Skeletal muscle satellite cell (primary cell): Measurements from ENCODE around the gene HMCN1.

Experiments used
- H3K27me3 ChIP-seq: 2 replicates; pipeline ENCODE4 v1.7.0; 2013; ENCODE audit warnings: low read length; ENCODE audit not compliant: control insufficient read depth, insufficient read depth
- H3K36me3 ChIP-seq: 2 replicates; pipeline ENCODE4 v1.7.0; 2013; ENCODE audit warnings: mild to moderate bottlenecking, control low read depth, low read length; ENCODE audit not compliant: insufficient read depth
- H3K4me1 ChIP-seq: 2 replicates; pipeline ENCODE4 v1.7.0; 2013; ENCODE audit warnings: low read length; ENCODE audit not compliant: control insufficient read depth, insufficient read depth
- H3K4me2 ChIP-seq: 2 replicates; pipeline ENCODE4 v1.7.0; 2013; ENCODE audit warnings: mild to moderate bottlenecking, low read length
- H3K4me3 ChIP-seq: 2 replicates; pipeline ENCODE4 v1.7.0; 2013; ENCODE audit warnings: low read length
- H3K9ac ChIP-seq: 2 replicates; pipeline ENCODE4 v1.7.0; 2013; ENCODE audit warnings: mild to moderate bottlenecking, low read depth, low read length, moderate library complexity
- H3K9me3 ChIP-seq: replicated peaks from 2 replicates; pipeline ENCODE4 v1.7.0; 2013; ENCODE audit warnings: mild to moderate bottlenecking, control low read depth, low read length

The HMCN1 gene

DNA sequence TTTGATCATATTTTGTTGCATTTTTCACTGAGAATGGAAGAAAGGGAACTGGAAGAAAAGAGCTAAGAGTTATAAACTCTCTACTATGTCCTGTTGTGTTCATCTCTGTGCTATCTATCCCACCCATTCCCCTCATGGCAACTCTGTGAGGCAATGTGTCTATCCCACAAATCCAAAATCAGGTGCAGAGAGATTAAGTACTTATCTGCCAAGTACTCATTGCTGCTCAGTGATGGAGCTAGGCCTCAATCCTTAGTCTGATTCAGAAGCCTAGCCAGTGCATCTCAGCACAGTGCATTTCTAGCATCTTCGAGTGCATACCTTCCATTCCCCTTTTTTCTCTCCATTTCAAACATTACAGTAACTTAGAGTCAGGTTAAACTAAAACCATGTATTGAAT, 370.3 kb downstream of the HMCN1 start:
- Histone ChIP-seq H3K27me3 (no peaks in the 10 kb centered on the region), H3K9me3 (no peaks in the 10 kb centered on the region), H3K36me3 (no peaks in the 10 kb centered on the region), H3K9ac (no peak overlapping the region), H3K4me2 (no peak overlapping the region), H3K4me1 (peaks cover 16% of the 10 kb centered on the region), H3K4me3 (no peak overlapping the region)

- Histone ChIP-seq H3K9me3 (no peaks in the 10 kb centered on the region), H3K9ac (no peak overlapping the region), H3K27me3 (no peaks in the 10 kb centered on the region), H3K4me1 (no peaks in the 10 kb centered on the region), H3K4me2 (no peak overlapping the region), H3K36me3 (no peaks in the 10 kb centered on the region), H3K4me3 (no peak overlapping the region)
These were observed 378.1 kb downstream of the HMCN1 start for GRCh38 chr1:186112280-186112679.

DNA sequence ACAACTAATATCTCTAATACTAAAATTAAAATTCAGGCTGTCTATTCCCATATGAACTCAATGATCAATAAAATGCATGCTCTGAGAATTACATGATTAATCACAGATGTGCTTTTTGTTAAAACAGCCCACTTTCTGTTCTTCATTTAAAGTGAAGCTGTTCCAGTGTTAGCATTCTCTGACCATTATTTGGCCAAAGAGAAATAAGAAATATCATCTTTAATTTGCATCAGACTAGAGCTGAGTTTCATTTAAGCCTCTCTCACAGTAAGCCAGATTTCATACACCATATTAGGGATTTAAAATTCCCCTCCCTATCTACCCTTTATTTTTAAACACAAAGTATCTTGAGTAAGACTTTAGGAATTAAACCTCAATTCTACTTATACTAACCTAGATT, 379.3 kb downstream of the HMCN1 start:
- Histone ChIP-seq H3K27me3 (no peaks in the 10 kb centered on the region), H3K4me3 (no peak overlapping the region), H3K4me1 (no peaks in the 10 kb centered on the region), H3K4me2 (no peak overlapping the region), H3K36me3 (no peaks in the 10 kb centered on the region), H3K9ac (no peak overlapping the region), H3K9me3 (no peaks in the 10 kb centered on the region)

DNA sequence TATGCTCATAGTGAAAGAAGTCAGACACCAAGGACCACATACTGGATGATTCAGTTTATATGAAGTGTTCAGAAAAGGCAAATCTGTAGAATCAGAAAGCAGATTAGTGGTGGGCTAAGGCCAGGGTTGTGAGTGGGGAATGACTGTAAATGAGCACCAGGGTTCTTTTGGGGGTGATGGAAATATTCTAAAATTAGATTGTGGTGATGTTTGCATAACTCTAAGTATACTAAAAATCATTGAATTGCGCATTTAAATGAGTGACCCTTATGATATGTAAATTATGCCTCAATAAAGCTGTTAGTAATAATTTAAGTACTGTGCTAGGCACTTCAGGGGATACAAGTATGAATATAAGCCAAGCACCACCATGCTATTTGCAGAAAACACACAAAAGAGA, 384.5 kb downstream of the HMCN1 start:
- no peak overlapping the region for H3K4me2 ChIP-seq
- H3K9me3 ChIP-seq, result no peaks in the 10 kb centered on the region
- H3K27me3 ChIP-seq, result no peaks in the 10 kb centered on the region
- H3K9ac ChIP-seq, result no peak overlapping the region
- H3K36me3 ChIP-seq, result no peaks in the 10 kb centered on the region
- peaks cover 7% of the 10 kb centered on the region for H3K4me1 ChIP-seq
- no peak overlapping the region for H3K4me3 ChIP-seq

GRCh38 chr1:186122837-186123236, 388.6 kb downstream of the HMCN1 start:
- H3K36me3 ChIP-seq, result no peaks in the 10 kb centered on the region
- no peak overlapping the region for H3K9ac ChIP-seq
- H3K27me3 ChIP-seq, result no peaks in the 10 kb centered on the region
- H3K9me3 ChIP-seq, result no peaks in the 10 kb centered on the region
- H3K4me3 ChIP-seq, result no peak overlapping the region
- H3K4me2 ChIP-seq, result no peak overlapping the region
- H3K4me1 ChIP-seq, result peaks cover 7% of the 10 kb centered on the region

DNA sequence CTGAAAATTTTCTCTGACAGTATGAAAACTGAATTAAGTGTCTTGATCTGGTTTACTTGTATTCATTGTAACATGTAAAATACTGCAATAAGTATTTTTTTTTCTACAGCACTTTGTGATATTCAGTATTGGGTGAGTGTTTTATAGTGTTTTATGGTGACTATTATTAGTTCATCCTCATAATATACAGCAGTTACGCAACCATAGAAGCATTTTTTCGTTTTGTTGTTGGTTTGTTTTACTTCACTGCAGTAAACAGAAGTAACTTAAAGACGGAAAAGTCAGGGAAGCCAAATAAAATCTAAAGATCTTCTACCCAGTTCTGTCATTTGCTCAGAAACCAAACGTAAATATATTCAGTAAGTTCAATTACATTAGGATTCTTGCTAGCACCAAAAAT, 390.8 kb downstream of the HMCN1 start:
- no peak overlapping the region for H3K4me2 ChIP-seq
- no peaks in the 10 kb centered on the region for H3K27me3 ChIP-seq
- H3K9ac ChIP-seq, result no peak overlapping the region
- H3K4me1 ChIP-seq, result no peaks in the 10 kb centered on the region
- H3K4me3 ChIP-seq, result no peak overlapping the region
- no peaks in the 10 kb centered on the region for H3K9me3 ChIP-seq
- H3K36me3 ChIP-seq, result no peaks in the 10 kb centered on the region

GRCh38 chr1:186125511-186125910, 391.3 kb downstream of the HMCN1 start:
- no peak overlapping the region for H3K4me2 ChIP-seq
- H3K9ac ChIP-seq, result no peak overlapping the region
- H3K9me3 ChIP-seq, result no peaks in the 10 kb centered on the region
- H3K36me3 ChIP-seq, result no peaks in the 10 kb centered on the region
- no peaks in the 10 kb centered on the region for H3K4me1 ChIP-seq
- H3K4me3 ChIP-seq, result no peak overlapping the region
- no peaks in the 10 kb centered on the region for H3K27me3 ChIP-seq

GRCh38 chr1:186129758-186130157, 395.6 kb downstream of the HMCN1 start:
- no peaks in the 10 kb centered on the region for H3K4me1 ChIP-seq

GRCh38 chr1:186139115-186139514, 404.9 kb downstream of the HMCN1 start:
- Histone ChIP-seq H3K4me1 (peaks cover 12% of the 10 kb centered on the region), H3K9ac (no peak overlapping the region), H3K9me3 (no peaks in the 10 kb centered on the region), H3K36me3 (no peaks in the 10 kb centered on the region), H3K27me3 (no peaks in the 10 kb centered on the region), H3K4me2 (no peak overlapping the region), H3K4me3 (no peak overlapping the region)

More at GRCh38 chr1:186129758-186130157, 395.6 kb downstream of the HMCN1 start:
- Histone ChIP-seq H3K27me3 (no peaks in the 10 kb centered on the region), H3K9me3 (no peaks in the 10 kb centered on the region), H3K9ac (no peak overlapping the region), H3K4me2 (no peak overlapping the region), H3K36me3 (no peaks in the 10 kb centered on the region), H3K4me3 (no peak overlapping the region)

GRCh38 chr1:186139701-186140100, 405.5 kb downstream of the HMCN1 start:
- Histone ChIP-seq H3K9me3 (no peaks in the 10 kb centered on the region), H3K4me3 (no peak overlapping the region), H3K4me1 (peaks cover 12% of the 10 kb centered on the region), H3K9ac (no peak overlapping the region), H3K36me3 (no peaks in the 10 kb centered on the region), H3K27me3 (no peaks in the 10 kb centered on the region), H3K4me2 (no peak overlapping the region)

- peaks cover 12% of the 10 kb centered on the region for H3K4me1 ChIP-seq
- H3K36me3 ChIP-seq, result no peaks in the 10 kb centered on the region
- no peak overlapping the region for H3K9ac ChIP-seq
These were observed 408.0 kb downstream of the HMCN1 start for GRCh38 chr1:186142159-186142558.

DNA sequence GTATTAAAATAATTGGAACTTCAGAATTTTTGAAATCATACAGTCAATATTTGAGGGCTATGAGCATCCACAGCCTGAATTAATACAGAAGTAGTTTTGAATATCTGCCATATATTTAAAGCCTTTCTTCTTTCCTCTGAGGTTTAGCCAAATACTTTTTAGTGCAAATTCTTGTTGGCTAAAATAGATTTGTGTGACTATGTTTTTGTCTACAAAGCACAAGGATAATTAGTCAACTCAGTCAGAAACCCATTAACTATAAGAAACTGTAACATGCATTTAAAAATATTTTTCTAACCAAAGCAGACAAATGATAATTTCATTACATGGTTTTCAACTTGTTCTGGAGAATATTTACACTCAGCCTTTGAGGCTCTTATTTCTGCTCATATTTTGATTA, 408.7 kb downstream of the HMCN1 start:
- Histone ChIP-seq H3K9ac (no peak overlapping the region), H3K4me3 (no peak overlapping the region), H3K36me3 (no peaks in the 10 kb centered on the region), H3K4me1 (peaks cover 12% of the 10 kb centered on the region), H3K4me2 (no peak overlapping the region), H3K27me3 (no peaks in the 10 kb centered on the region), H3K9me3 (no peaks in the 10 kb centered on the region)

More at GRCh38 chr1:186142159-186142558, 408.0 kb downstream of the HMCN1 start:
- H3K4me3 ChIP-seq, result no peak overlapping the region
- H3K4me2 ChIP-seq, result no peak overlapping the region
- H3K9me3 ChIP-seq, result no peaks in the 10 kb centered on the region
- H3K27me3 ChIP-seq, result no peaks in the 10 kb centered on the region
